Fibroblast of lung (primary cell): Measurements from ENCODE around the gene ABCC9.

ENCODE experiments used
- EZH2 ChIP-seq: IDR thresholded peaks from 2 replicates; pipeline ENCODE4 v1.5.1; 2012; ENCODE audit warnings: low read length, control low read depth, mild to moderate bottlenecking; ENCODE audit errors: missing control alignments
- TF ChIP-seq, protein P1 (sequence below), 2 donors: IDR thresholded peaks in 1 of 2; conservative IDR thresholded peaks in 1 of 2; 1 replicate in 1 of 2; 2 replicates in 1 of 2; pipeline ENCODE4 v1.5.1; 2011 to 2012; ENCODE audit warnings: low read length in 2 of 2, control low read depth in 1 of 2, inconsistent platforms in 1 of 2, low read depth in 1 of 2, mild to moderate bottlenecking in 1 of 2

GRCh38 chr12:21906919-21907493, 34.2 kb downstream of the ABCC9 start:
- TF ChIP-seq, protein P1, sequence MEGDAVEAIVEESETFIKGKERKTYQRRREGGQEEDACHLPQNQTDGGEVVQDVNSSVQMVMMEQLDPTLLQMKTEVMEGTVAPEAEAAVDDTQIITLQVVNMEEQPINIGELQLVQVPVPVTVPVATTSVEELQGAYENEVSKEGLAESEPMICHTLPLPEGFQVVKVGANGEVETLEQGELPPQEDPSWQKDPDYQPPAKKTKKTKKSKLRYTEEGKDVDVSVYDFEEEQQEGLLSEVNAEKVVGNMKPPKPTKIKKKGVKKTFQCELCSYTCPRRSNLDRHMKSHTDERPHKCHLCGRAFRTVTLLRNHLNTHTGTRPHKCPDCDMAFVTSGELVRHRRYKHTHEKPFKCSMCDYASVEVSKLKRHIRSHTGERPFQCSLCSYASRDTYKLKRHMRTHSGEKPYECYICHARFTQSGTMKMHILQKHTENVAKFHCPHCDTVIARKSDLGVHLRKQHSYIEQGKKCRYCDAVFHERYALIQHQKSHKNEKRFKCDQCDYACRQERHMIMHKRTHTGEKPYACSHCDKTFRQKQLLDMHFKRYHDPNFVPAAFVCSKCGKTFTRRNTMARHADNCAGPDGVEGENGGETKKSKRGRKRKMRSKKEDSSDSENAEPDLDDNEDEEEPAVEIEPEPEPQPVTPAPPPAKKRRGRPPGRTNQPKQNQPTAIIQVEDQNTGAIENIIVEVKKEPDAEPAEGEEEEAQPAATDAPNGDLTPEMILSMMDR (conservative IDR thresholded peaks at IDR 0.05 in 1 of 2, IDR thresholded peaks at IDR 0.05 in 1 of 2; ENCODE audit: low read depth in 1 of 2, low read length in 2 of 2), result no peak
- TF ChIP-seq EZH2, result no peak
